K562 (cell line): Measurements from ENCODE around the gene CNPY4. TPM values are rescaled to one million over a fixed set of nuclear protein-coding genes. Genes with fewer than 3 reads are reported as not detected.

Experiments
- DACH1 ChIP-seq: fragments of 450-650 bp; IDR thresholded peaks from 2 replicates; pipeline ENCODE4 v1.6.1; 2018; ENCODE audit not compliant: partially characterized antibody
- ELF2 ChIP-seq: fragments of 250-450 bp; sonication (Bioruptor Pico); IDR thresholded peaks from 2 replicates; pipeline ENCODE4 v1.5.0; 2021; ENCODE audit warnings: mild to moderate bottlenecking
- ETV5 ChIP-seq: sonication (generic); formaldehyde crosslinking; IDR thresholded peaks from 2 replicates; pipeline ENCODE4 v1.4.0; 2020; ENCODE audit warnings: low read depth, mild to moderate bottlenecking, missing genetic modification reagents
- LEF1 ChIP-seq: fragments of 450-650 bp; IDR thresholded peaks from 2 replicates; pipeline ENCODE4 v1.6.1; 2016; ENCODE audit warnings: mild to moderate bottlenecking
- NCOA6 ChIP-seq: fragments of 450-650 bp; IDR thresholded peaks from 2 replicates; pipeline ENCODE4 v1.6.1; 2017; ENCODE audit warnings: mild to moderate bottlenecking
- NR1H2 ChIP-seq: sonication (generic); formaldehyde crosslinking; IDR thresholded peaks from 2 replicates; pipeline ENCODE4 v1.4.0; 2020; ENCODE audit warnings: mild to moderate bottlenecking, missing genetic modification reagents
- RFX1 ChIP-seq: fragments of 450-650 bp; IDR thresholded peaks from 2 replicates; pipeline ENCODE4 v1.6.1; 2016; ENCODE audit warnings: mild to moderate bottlenecking, moderate library complexity
- SIX5 ChIP-seq, 2 experiments: IDR thresholded peaks; 2 replicates each; pipeline ENCODE4 v1.6.1; 2011; ENCODE audit warnings: low read length in 2 of 2, borderline replicate concordance in 1 of 2, low read depth in 1 of 2, mild to moderate bottlenecking in 1 of 2, moderate library complexity in 1 of 2; ENCODE audit not compliant: insufficient read depth in 1 of 2
- SLC30A9 ChIP-seq: fragments of 250-450 bp; sonication (Bioruptor Pico); IDR thresholded peaks from 2 replicates; pipeline ENCODE4 v1.8.0; 2022; ENCODE audit warnings: mild to moderate bottlenecking, moderate library complexity
- THRB ChIP-seq: fragments of 450-650 bp; formaldehyde crosslinking; conservative IDR thresholded peaks from 2 replicates; pipeline ENCODE4 v1.4.0; 2022; ENCODE audit warnings: mild to moderate bottlenecking, missing genetic modification characterization
- ZMIZ1 ChIP-seq, 2 experiments: fragments of 150-350 bp in 1 of 2; IDR thresholded peaks; 2 replicates each; pipeline ENCODE4 v1.6.1; 2012 to 2016; ENCODE audit warnings: low read depth in 2 of 2, low read length in 2 of 2, mild to moderate bottlenecking in 1 of 2, moderate library complexity in 1 of 2
- ZNF57 ChIP-seq: fragments of 450-650 bp; formaldehyde crosslinking; IDR thresholded peaks from 2 replicates; pipeline ENCODE4 v1.4.0; 2020; ENCODE audit warnings: mild to moderate bottlenecking, moderate library complexity
- ZNF639 ChIP-seq, 2 experiments: fragments of 200-800 bp in 1 of 2; sonication (Bioruptor generic) in 1 of 2; sonication (generic) in 1 of 2; formaldehyde crosslinking in 1 of 2; IDR thresholded peaks in 1 of 2; conservative IDR thresholded peaks in 1 of 2; 2 replicates each; pipeline versions ENCODE4 v1.5.0 to v1.6.1; 2016 to 2020; ENCODE audit warnings: missing compliant biosample characterization in 1 of 2, missing genetic modification characterization in 1 of 2, missing genetic modification reagents in 1 of 2
- polyA plus RNA-seq, 8 experiments: library from polyadenylated mRNA; depleted of rRNA in 4 of 8; stranded (reverse) in 5 of 8; unstranded in 3 of 8; fragments of >200 nt; fragmentation: Nextera tagmentation in 2 of 8; fragmentation: Illumina TruSeq in 1 of 8; extraction: Ambion mirVana in 2 of 8; extraction: Trizol in 1 of 8; gene quantifications; 2 replicates each; pipeline versions ENCODE4 v1.2.1 to v1.2.3, GENCODE V29; 2011 to 2014; ENCODE audit warnings: inconsistent platforms in 1 of 8, missing spikeins in 1 of 8
- total RNA-seq, 7 experiments: library from RNA; depleted of rRNA in 6 of 7; stranded (reverse); fragments of >200 nt in 6 of 7; fragmentation: Illumina TruSeq in 2 of 7; extraction: Trizol in 2 of 7; gene quantifications; 2 replicates each; pipeline versions ENCODE4 v1.2.1 to v1.2.3, GENCODE V29; 2011 to 2021; ENCODE audit warnings: low replicate concordance in 1 of 7
- TF ChIP-seq, protein P1 (sequence below): fragments of 250-450 bp; sonication (Bioruptor Pico); IDR thresholded peaks from 2 replicates; pipeline ENCODE4 v1.4.0; 2020; ENCODE audit warnings: mild to moderate bottlenecking, moderate library complexity
- TF ChIP-seq, protein P2 (sequence below): sonication (generic); formaldehyde crosslinking; IDR thresholded peaks from 2 replicates; pipeline ENCODE4 v1.4.0; 2020; ENCODE audit warnings: mild to moderate bottlenecking, missing genetic modification reagents

Gene CNPY4
- total and polyA plus RNA-seq, 9 of the 15 experiments (the other 6 are each of a cell fraction or from before 2014, with no cell fraction given): 1.9 to 11.2 (median 7.0) TPM

DNA sequence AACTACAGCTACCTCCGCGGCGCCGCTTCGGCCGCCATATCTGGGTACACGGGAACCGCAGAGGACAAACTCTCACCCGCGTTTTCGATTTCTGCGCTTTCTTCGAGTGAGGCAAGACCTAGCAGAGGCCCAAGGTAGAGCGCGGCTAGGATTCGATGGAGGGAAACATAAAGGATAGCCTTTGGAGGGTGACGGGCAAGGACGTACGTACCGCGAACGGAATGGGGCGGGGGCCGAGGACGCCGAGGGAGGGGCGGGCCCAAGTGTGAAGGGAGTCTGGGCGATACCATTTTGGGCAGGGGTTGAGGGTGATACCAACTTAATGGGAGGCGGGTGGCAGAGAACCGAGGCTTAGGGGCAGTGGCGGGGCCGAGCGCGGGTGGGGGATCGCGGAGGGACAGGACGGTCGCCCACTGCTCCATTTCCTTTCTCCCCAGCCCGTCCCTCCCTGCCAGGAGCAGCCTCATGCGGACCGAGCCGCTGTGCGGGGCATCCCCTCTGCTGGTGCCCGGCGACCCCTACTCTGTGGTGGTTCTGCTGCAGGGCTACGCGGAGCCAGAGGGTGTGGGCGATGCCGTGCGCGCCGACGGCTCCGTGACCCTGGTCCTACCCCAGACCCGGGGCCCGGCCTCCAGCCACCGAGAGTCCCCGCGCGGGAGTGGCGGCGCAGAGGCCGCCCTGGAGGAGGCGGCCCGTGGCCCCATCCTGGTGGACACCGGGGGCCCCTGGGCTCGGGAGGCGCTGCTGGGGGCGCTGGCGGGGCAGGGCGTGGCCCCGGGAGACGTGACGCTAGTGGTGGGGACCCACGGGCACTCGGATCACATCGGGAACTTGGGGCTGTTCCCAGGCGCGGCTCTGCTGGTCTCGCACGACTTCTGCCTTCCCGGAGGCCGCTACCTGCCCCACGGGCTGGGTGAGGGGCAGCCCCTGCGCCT is 7.8 kb downstream of the CNPY4 start, which contains the start of gene MBLAC1 (continued):
- peak in 1 of 2 experiments; percentile 39; a peak in 1 of 4 replicates for TF ChIP-seq SIX5 (IDR thresholded peaks at IDR 0.05; ENCODE audit: borderline replicate concordance in 1 of 2, insufficient read depth in 1 of 2, low read depth in 1 of 2, low read length in 2 of 2)
- no peak for TF ChIP-seq LEF1
- TF ChIP-seq DACH1: no peak
- TF ChIP-seq ZNF639 (CRISPR knock-in tag; conservative IDR thresholded peaks at IDR 0.05 in 1 of 2, IDR thresholded peaks at IDR 0.05 in 1 of 2): peak in 1 of 2 experiments; percentile 64; a peak in 2 of 4 replicates
- TF ChIP-seq, protein P1, sequence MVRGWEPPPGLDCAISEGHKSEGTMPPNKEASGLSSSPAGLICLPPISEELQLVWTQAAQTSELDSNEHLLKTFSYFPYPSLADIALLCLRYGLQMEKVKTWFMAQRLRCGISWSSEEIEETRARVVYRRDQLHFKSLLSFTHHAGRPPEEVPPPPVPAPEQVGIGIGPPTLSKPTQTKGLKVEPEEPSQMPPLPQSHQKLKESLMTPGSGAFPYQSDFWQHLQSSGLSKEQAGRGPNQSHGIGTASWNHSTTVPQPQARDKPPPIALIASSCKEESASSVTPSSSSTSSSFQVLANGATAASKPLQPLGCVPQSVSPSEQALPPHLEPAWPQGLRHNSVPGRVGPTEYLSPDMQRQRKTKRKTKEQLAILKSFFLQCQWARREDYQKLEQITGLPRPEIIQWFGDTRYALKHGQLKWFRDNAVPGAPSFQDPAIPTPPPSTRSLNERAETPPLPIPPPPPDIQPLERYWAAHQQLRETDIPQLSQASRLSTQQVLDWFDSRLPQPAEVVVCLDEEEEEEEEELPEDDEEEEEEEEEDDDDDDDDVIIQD (CRISPR knock-in tag): no peak
- no peak for TF ChIP-seq NCOA6
- 0 out of 2 replicates have a peak, but pooled peaks have one; percentile 26 for TF ChIP-seq ELF2 (CRISPR knock-in tag)
- TF ChIP-seq NR1H2 (CRISPR knock-in tag): peak; percentile 98; the same call in 1 of the 2 replicates
- TF ChIP-seq RFX1: no peak
- no peak for TF ChIP-seq ETV5 (CRISPR knock-in tag)
- TF ChIP-seq, protein P2, sequence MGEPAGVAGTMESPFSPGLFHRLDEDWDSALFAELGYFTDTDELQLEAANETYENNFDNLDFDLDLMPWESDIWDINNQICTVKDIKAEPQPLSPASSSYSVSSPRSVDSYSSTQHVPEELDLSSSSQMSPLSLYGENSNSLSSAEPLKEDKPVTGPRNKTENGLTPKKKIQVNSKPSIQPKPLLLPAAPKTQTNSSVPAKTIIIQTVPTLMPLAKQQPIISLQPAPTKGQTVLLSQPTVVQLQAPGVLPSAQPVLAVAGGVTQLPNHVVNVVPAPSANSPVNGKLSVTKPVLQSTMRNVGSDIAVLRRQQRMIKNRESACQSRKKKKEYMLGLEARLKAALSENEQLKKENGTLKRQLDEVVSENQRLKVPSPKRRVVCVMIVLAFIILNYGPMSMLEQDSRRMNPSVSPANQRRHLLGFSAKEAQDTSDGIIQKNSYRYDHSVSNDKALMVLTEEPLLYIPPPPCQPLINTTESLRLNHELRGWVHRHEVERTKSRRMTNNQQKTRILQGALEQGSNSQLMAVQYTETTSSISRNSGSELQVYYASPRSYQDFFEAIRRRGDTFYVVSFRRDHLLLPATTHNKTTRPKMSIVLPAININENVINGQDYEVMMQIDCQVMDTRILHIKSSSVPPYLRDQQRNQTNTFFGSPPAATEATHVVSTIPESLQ (CRISPR knock-in tag): peak; percentile 93
- no peak for TF ChIP-seq ZMIZ1 (IDR thresholded peaks at IDR 0.05; ENCODE audit: low read depth in 2 of 2, low read length in 2 of 2)
- 0 out of 2 replicates have a peak, but pooled peaks have one; percentile 3 for TF ChIP-seq THRB (CRISPR knock-in tag)
- TF ChIP-seq SLC30A9 (CRISPR knock-in tag): no peak
- TF ChIP-seq ZNF57 (CRISPR knock-in tag): 0 out of 2 replicates have a peak, but pooled peaks have one; percentile 39
